ENCODE measurements around the gene EEF1AKMT3. TPM values are rescaled to one million over a fixed set of nuclear protein-coding genes. Genes with fewer than 3 reads are reported as not detected.

The EEF1AKMT3 gene
- total and polyA plus RNA-seq, 2 experiments from 2014 or later = 12.4 to 15.7 TPM

DNA sequence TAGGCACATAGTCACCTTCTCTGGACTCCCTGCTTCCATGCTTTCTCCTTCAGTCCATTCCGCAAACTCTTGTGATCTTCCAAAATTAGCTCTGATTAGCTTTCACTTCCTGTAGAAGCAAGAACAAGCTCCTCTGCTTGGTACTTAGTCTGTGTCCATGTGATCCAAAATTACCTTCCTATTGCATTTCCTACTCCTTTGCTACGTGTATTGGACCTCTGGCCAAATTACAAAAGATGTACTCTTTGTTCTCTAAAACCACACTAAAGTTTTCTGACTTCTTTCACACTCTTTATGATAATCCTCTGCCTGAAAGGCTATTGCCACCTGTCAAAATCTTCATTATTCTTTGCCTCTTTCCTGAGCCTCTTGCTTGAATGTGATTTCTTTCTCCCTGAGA lies 9.4 kb downstream of the EEF1AKMT3 start:
- H4K20me1 ChIP-seq (ENCODE audit: insufficient read depth) = no peaks in the 10 kb centered on the region
- no peaks in the 10 kb centered on the region for H3K9me3 ChIP-seq (ENCODE audit: low read depth)
- H3K36me3 ChIP-seq (ENCODE audit: low read depth) = peaks cover 18% of the 10 kb centered on the region
- H3K4me3 ChIP-seq = no peak overlapping the region
- H3K27me3 ChIP-seq (replicated peaks; ENCODE audit: insufficient read depth) = no peaks in the 10 kb centered on the region
- no peak overlapping the region for H3K9ac ChIP-seq
- TF ChIP-seq EZH2phosphoT487 (IDR thresholded peaks at IDR 0.05; ENCODE audit: insufficient read depth, low read depth) (no peak), EZH2 (IDR thresholded peaks at IDR 0.05; ENCODE audit: insufficient read depth, poor library complexity, severe bottlenecking) (no peak)
- no peak overlapping the region for H3K27ac ChIP-seq
- 55 to 63% methylated on average over 2 of the region's 2 CpGs for WGBS, 2 experiments (ENCODE audit: low coverage in 1 of 2, low lambda C conversion rate in 2 of 2, missing lambda C conversion rate in 2 of 2)
- DNase-seq = no peak
- in situ Hi-C loops (cut with MboI) = no loop called here
- peaks cover 3% of the 10 kb centered on the region; the same call in 1 of the 2 replicates for H3K4me1 ChIP-seq (ENCODE audit: insufficient read depth)
- H3K9me2 ChIP-seq (ENCODE audit: insufficient read depth) = no peaks in the 10 kb centered on the region
- H3K4me2 ChIP-seq (ENCODE audit: unreplicated experiment) = no peak overlapping the region
- H3K79me2 ChIP-seq (ENCODE audit: insufficient read depth) = peaks cover 40% of the 10 kb centered on the region
- no peak overlapping the region for H2AFZ ChIP-seq
- H3F3A ChIP-seq (ENCODE audit: insufficient read depth) = peaks cover 17% of the 10 kb centered on the region

DNA sequence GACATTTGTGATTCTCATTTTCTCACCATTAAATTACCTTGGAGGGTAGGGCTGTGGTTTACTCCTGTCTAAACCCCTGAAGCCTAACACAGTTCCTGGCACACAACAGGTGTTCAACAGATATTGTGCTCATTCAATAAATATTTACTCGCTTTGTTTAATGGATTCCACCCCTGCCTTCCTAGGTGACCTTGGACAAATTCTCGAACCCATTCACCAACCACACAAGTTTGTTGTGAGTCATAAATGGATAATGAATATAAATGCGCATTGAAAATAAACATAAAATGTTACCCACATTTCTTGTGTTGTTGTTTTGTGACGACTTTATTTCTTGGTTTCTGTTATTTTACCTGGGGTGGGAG lies 9.8 kb downstream of the EEF1AKMT3 start:
- Histone ChIP-seq H3K4me2 (ENCODE audit: unreplicated experiment) (no peak overlapping the region), H3K9me3 (ENCODE audit: low read depth) (no peaks in the 10 kb centered on the region), H3K4me1 (ENCODE audit: insufficient read depth) (peaks cover 3% of the 10 kb centered on the region; the same call in 1 of the 2 replicates), H3K4me3 (peak overlapping the region; percentile 98), H3K9ac (no peak overlapping the region), H3K36me3 (ENCODE audit: low read depth) (peaks cover 23% of the 10 kb centered on the region), H3K9me2 (ENCODE audit: insufficient read depth) (no peaks in the 10 kb centered on the region), H4K20me1 (ENCODE audit: insufficient read depth) (no peaks in the 10 kb centered on the region), H3K79me2 (ENCODE audit: insufficient read depth) (peaks cover 42% of the 10 kb centered on the region), H3K27me3 (replicated peaks; ENCODE audit: insufficient read depth) (no peaks in the 10 kb centered on the region), H3F3A (ENCODE audit: insufficient read depth) (peaks cover 17% of the 10 kb centered on the region), H2AFZ (peak overlapping the region; percentile 83; the same call in 1 of the 2 replicates), H3K27ac (no peak overlapping the region)
- in situ Hi-C loops (cut with MboI) = no loop called here
- 3 to 7% methylated on average over 4 of the region's 4 CpGs for WGBS, 2 experiments (ENCODE audit: low coverage in 1 of 2, low lambda C conversion rate in 2 of 2, missing lambda C conversion rate in 2 of 2)
- DNase-seq = no peak
- TF ChIP-seq EZH2 (IDR thresholded peaks at IDR 0.05; ENCODE audit: insufficient read depth, poor library complexity, severe bottlenecking) (no peak), EZH2phosphoT487 (IDR thresholded peaks at IDR 0.05; ENCODE audit: insufficient read depth, low read depth) (no peak)

DNA sequence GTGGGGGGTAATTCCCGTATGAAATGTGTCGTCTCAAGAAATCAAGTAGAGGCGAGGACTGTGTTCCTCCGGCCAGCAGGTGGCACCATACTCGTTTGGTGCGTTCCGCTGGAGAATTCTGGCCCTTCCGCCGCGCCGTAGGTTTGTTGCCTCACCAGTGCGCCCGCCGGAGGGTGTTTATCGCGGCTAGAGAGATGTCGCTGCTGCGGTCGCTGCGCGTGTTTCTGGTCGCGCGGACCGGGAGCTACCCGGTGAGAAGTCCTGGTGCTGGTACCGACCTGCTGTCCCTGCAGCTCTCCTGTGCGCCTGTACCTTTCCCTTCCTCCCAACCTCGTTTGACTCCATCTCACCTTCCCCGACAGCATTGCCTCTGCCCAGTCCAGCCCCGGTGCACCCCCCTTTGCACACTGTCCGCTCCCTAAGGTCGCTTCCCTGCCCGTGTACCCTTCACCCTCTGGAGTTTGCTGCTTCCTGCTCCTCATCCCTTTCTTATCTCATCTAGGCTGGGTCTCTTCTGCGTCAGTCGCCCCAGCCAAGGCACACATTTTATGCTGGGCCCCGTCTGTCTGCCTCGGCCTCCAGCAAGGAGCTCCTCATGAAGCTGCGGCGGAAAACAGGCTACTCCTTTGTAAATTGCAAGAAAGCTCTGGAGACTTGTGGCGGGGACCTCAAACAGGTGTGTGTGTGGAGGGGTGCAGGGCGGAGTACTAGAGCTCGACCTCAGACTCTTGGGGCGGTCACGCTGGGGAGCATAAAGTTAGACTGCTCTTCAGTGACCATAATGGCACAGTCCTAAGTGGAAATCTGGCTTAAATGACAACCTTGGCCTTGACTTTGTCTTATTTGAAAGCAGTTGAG lies 10.4 kb downstream of the EEF1AKMT3 start, which contains the start of gene TSFM:
TSFM (plus strand) TSS at position 180 of the 858 bp plus-strand sequence; CDS start at position 195, 15 bp downstream.
- in situ Hi-C loops (cut with MboI) = no loop called here
- H3K27me3 ChIP-seq (replicated peaks; ENCODE audit: insufficient read depth) = no peaks in the 10 kb centered on the region
- peak within 1 kb of the TSS; percentile 98 for H3K4me3 ChIP-seq
- peak; percentile 97 for DNase-seq
- no peaks in the 10 kb centered on the region for H4K20me1 ChIP-seq (ENCODE audit: insufficient read depth)
- peaks cover 17% of the 10 kb centered on the region for H3F3A ChIP-seq (ENCODE audit: insufficient read depth)
- H3K9me3 ChIP-seq (ENCODE audit: low read depth) = no peaks in the 10 kb centered on the region
- H3K79me2 ChIP-seq (ENCODE audit: insufficient read depth) = peaks cover 46% of the 10 kb centered on the region
- peak within 1 kb of the TSS; percentile 40 for H3K27ac ChIP-seq
- WGBS, 2 experiments (ENCODE audit: low coverage in 1 of 2, low lambda C conversion rate in 2 of 2, missing lambda C conversion rate in 2 of 2) = 1 to 2% methylated on average over 45 of the region's 45 CpGs
- peak within 1 kb of the TSS; percentile 93 for H3K4me2 ChIP-seq (ENCODE audit: unreplicated experiment)
- peaks cover 3% of the 10 kb centered on the region; the same call in 1 of the 2 replicates for H3K4me1 ChIP-seq (ENCODE audit: insufficient read depth)
- H3K9me2 ChIP-seq (ENCODE audit: insufficient read depth) = no peaks in the 10 kb centered on the region
- H3K36me3 ChIP-seq (ENCODE audit: low read depth) = peaks cover 25% of the 10 kb centered on the region
- peak within 1 kb of the TSS; percentile 94 for H3K9ac ChIP-seq
- peak within 1 kb of the TSS; percentile 83 for H2AFZ ChIP-seq
- TF ChIP-seq EZH2phosphoT487 (IDR thresholded peaks at IDR 0.05; ENCODE audit: insufficient read depth, low read depth) = no peak
- TF ChIP-seq EZH2 (IDR thresholded peaks at IDR 0.05; ENCODE audit: insufficient read depth, poor library complexity, severe bottlenecking) = no peak

DNA sequence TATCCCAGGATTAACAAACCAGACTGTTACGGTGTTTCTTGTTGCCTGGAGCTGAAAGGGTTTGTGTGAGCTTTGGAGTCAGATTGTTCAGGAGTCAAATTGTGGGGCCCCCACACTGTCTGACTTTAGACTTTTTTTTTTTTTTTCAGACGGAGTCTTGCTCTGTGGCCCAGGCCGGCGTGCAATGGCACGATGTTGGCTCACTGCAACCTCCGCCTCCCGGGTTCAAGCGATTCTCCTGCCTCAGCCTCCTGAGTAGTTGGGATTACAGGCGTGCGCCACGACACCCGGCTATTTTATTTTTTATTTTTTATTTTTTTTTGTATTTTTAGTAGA lies 11.0 kb downstream of the EEF1AKMT3 start:
- no peaks in the 10 kb centered on the region for H3K9me3 ChIP-seq (ENCODE audit: low read depth)
- peak overlapping the region; percentile 98 for H3K4me3 ChIP-seq
- H3K79me2 ChIP-seq (ENCODE audit: insufficient read depth) = peaks cover 50% of the 10 kb centered on the region
- H3K4me2 ChIP-seq (ENCODE audit: unreplicated experiment) = peak overlapping the region; percentile 93
- H3K27me3 ChIP-seq (replicated peaks; ENCODE audit: insufficient read depth) = no peaks in the 10 kb centered on the region
- H3K9me2 ChIP-seq (ENCODE audit: insufficient read depth) = no peaks in the 10 kb centered on the region
- TF ChIP-seq EZH2 (IDR thresholded peaks at IDR 0.05; ENCODE audit: insufficient read depth, poor library complexity, severe bottlenecking) (no peak), EZH2phosphoT487 (IDR thresholded peaks at IDR 0.05; ENCODE audit: insufficient read depth, low read depth) (no peak)
- H3K27ac ChIP-seq = no peak overlapping the region
- H3K9ac ChIP-seq = peak overlapping the region; percentile 94
- peaks cover 25% of the 10 kb centered on the region for H3K36me3 ChIP-seq (ENCODE audit: low read depth)
- H3K4me1 ChIP-seq (ENCODE audit: insufficient read depth) = peaks cover 3% of the 10 kb centered on the region; the same call in 1 of the 2 replicates
- WGBS, 2 experiments (ENCODE audit: low coverage in 1 of 2, low lambda C conversion rate in 2 of 2, missing lambda C conversion rate in 2 of 2) = 71 to 72% methylated on average over 12 of the region's 12 CpGs
- in situ Hi-C loops (cut with MboI) = no loop called here
- no peak for DNase-seq
- no peaks in the 10 kb centered on the region for H4K20me1 ChIP-seq (ENCODE audit: insufficient read depth)
- H2AFZ ChIP-seq = no peak overlapping the region
- peaks cover 17% of the 10 kb centered on the region for H3F3A ChIP-seq (ENCODE audit: insufficient read depth)
